Endothelial cell of umbilical vein (primary cell): ENCODE data around the gene ZNF813. TPM values are rescaled to one million over a fixed set of nuclear protein-coding genes. Genes with fewer than 3 reads are reported as not detected.

ENCODE experiments used
- BruUV-seq: library from RNA; stranded (reverse); fragments of 400-500 nt; replicated peaks from 2 replicates; lab custom pipeline; 2021; lab: Mats Ljungman, UMichigan
- CTCF ChIA-PET: fragments of 300-600, 350-600 bp; sonication (Branson Sonifier 250); formaldehyde crosslinking; loops from one replicate; lab custom pipeline; 2021; ENCODE audit warnings: antibody characterized with exemption, inconsistent platforms; lab: Charles Lee
- POLR2A ChIA-PET: fragments of 300-600, 350-600 bp; sonication (Branson Sonifier 250); formaldehyde crosslinking; loops from one replicate; lab custom pipeline; 2021; ENCODE audit warnings: antibody characterized with exemption, inconsistent platforms; lab: Charles Lee
- DNase-seq: peaks from one replicate; pipeline ENCODE4 v3.0.0-alpha.2; 2011; ENCODE audit warnings: low read depth, low spot score
- FAIRE-seq: peaks from 2 replicates; lab custom pipeline; 2011; peaks lifted over from hg19 to GRCh38; lab: Jason Lieb, UNC
- H2AFZ ChIP-seq: 2 replicates; pipeline ENCODE4 v1.6.0; 2012; ENCODE audit warnings: low read depth, low read length, control low read depth, inconsistent platforms
- H3K27ac ChIP-seq: 2 replicates; pipeline ENCODE4 v1.5.1; 2011; ENCODE audit warnings: low read depth, mild to moderate bottlenecking, control low read depth, low read length, moderate library complexity; ENCODE audit not compliant: insufficient read depth
- H3K27me3 ChIP-seq, 2 experiments: 2 replicates each; pipeline versions ENCODE4 v1.6.0 to v1.6.1; 2011; ENCODE audit warnings: low read length in 2 of 2, mixed read lengths in 1 of 2; ENCODE audit not compliant: control insufficient read depth in 2 of 2, insufficient read depth in 2 of 2
- H3K36me3 ChIP-seq, 2 experiments: 2 replicates in 1 of 2; 3 replicates in 1 of 2; pipeline ENCODE4 v1.5.1; 2011; ENCODE audit warnings: low read length in 2 of 2, mild to moderate bottlenecking in 1 of 2, moderate library complexity in 1 of 2; ENCODE audit not compliant: control insufficient read depth in 2 of 2, insufficient read depth in 2 of 2; ENCODE audit errors: extremely low read depth in 1 of 2
- H3K4me1 ChIP-seq: 3 replicates; pipeline ENCODE4 v1.5.1; 2011; ENCODE audit warnings: mild to moderate bottlenecking, low read length; ENCODE audit not compliant: control insufficient read depth, insufficient read depth; ENCODE audit errors: extremely low read depth
- H3K4me2 ChIP-seq: 2 replicates; pipeline ENCODE4 v1.6.1; 2011; ENCODE audit warnings: low read length, control low read depth, mixed read lengths; ENCODE audit not compliant: insufficient read depth
- H3K4me3 ChIP-seq, 3 experiments: fragments of 200-600 bp in 1 of 3; sonication (generic), shearing (Covaris generic) in 1 of 3; replicated peaks in 1 of 3; 2 replicates each; pipeline ENCODE4 v1.5.1; 2011 to 2016; ENCODE audit warnings: control low read depth in 3 of 3, low read length in 3 of 3, mild to moderate bottlenecking in 2 of 3, inconsistent platforms in 1 of 3, low read depth in 1 of 3, moderate library complexity in 1 of 3; ENCODE audit not compliant: insufficient read depth in 1 of 3
- H3K79me2 ChIP-seq: 2 replicates; pipeline ENCODE4 v1.6.0; 2012; ENCODE audit warnings: low read length, inconsistent platforms; ENCODE audit not compliant: control insufficient read depth, insufficient read depth
- H3K9ac ChIP-seq: replicated peaks from 2 replicates; pipeline ENCODE3; 2011; ENCODE audit warnings: low read length, control low read depth; ENCODE audit not compliant: insufficient read depth; ENCODE audit errors: extremely low read depth
- H3K9me1 ChIP-seq: replicated peaks from 3 replicates; pipeline ENCODE4 v1.6.0; 2011; ENCODE audit warnings: mild to moderate bottlenecking, low read length; ENCODE audit not compliant: control insufficient read depth, insufficient read depth; ENCODE audit errors: extremely low read depth
- H3K9me3 ChIP-seq: replicated peaks from 2 replicates; pipeline ENCODE4 v1.5.1; 2012; ENCODE audit warnings: low read length, inconsistent platforms; ENCODE audit not compliant: control insufficient read depth, insufficient read depth
- H4K20me1 ChIP-seq: replicated peaks from 2 replicates; pipeline ENCODE3; 2011; ENCODE audit warnings: mild to moderate bottlenecking, low read length; ENCODE audit not compliant: control insufficient read depth, insufficient read depth; ENCODE audit errors: extremely low read depth
- EZH2 ChIP-seq: IDR thresholded peaks from 2 replicates; pipeline ENCODE4 v1.6.1; 2012; ENCODE audit warnings: borderline replicate concordance, low read depth, mild to moderate bottlenecking, moderate library complexity, low read length, inconsistent platforms; ENCODE audit not compliant: severe bottlenecking
- FOS ChIP-seq: IDR thresholded peaks from 2 replicates; pipeline ENCODE4 v1.6.1; 2011; ENCODE audit warnings: mild to moderate bottlenecking, low read length, moderate library complexity, borderline replicate concordance; ENCODE audit not compliant: insufficient read depth
- GATA2 ChIP-seq: IDR thresholded peaks from 2 replicates; pipeline ENCODE4 v1.7.0; 2011; ENCODE audit warnings: low read depth, mild to moderate bottlenecking, moderate library complexity, mixed read lengths, low read length; ENCODE audit not compliant: insufficient read length, insufficient read depth
- JUN ChIP-seq: IDR thresholded peaks from 2 replicates; pipeline ENCODE4 v1.6.1; 2011; ENCODE audit warnings: borderline replicate concordance, low read depth; ENCODE audit not compliant: insufficient read length, insufficient read depth
- MYC ChIP-seq: IDR thresholded peaks from one replicate; pipeline ENCODE4 v1.6.1; 2011; ENCODE audit warnings: mild to moderate bottlenecking, low read depth, low read length
- POLR2A ChIP-seq: IDR thresholded peaks from 2 replicates; pipeline ENCODE4 v1.6.1; 2012; ENCODE audit warnings: low read depth, mild to moderate bottlenecking, control low read depth, low read length
- POLR2AphosphoS5 ChIP-seq: IDR thresholded peaks from 2 replicates; pipeline ENCODE4 v1.6.1; 2012; ENCODE audit warnings: low read depth, mild to moderate bottlenecking, control low read depth, low read length, moderate library complexity; ENCODE audit not compliant: insufficient read depth
- dilution Hi-C: fragments of 300-500 bp; cut with MboI; formaldehyde crosslinking; loops from one replicate; pipeline ENCODE4 v1.15.0; 2019; ENCODE audit warnings: low sequenced_read_pairs; ENCODE audit not compliant: extremely low pct_ligation_motif_present
- intact Hi-C: fragments of 100-400 bp; cut with micrococcal nuclease; formaldehyde crosslinking; loops from one replicate; pipeline ENCODE4 v1.10.0; 2022
- polyA plus RNA-seq, 4 experiments: library from polyadenylated mRNA; depleted of rRNA in 3 of 4; stranded (reverse) in 3 of 4; unstranded in 1 of 4; fragments of >200 nt; gene quantifications; 2 replicates each; pipeline versions ENCODE4 v1.2.1 to v1.2.3, GENCODE V29; 2011 to 2012; ENCODE audit warnings: missing spikeins in 1 of 4
- total RNA-seq: library from RNA; stranded (reverse); gene quantifications from 2 replicates; pipeline ENCODE4 v1.2.3, GENCODE V29; 2021
- TF ChIP-seq, protein P1 (sequence below): IDR thresholded peaks from 2 replicates; pipeline ENCODE4 v1.6.1; 2011; ENCODE audit not compliant: insufficient read depth, insufficient read length
- TF ChIP-seq, protein P2 (sequence below), 2 donors: IDR thresholded peaks; 1 replicate in 1 of 2; 2 replicates in 1 of 2; pipeline ENCODE4 v1.5.1; 2011; ENCODE audit warnings: low read length in 2 of 2, mild to moderate bottlenecking in 2 of 2, moderate library complexity in 2 of 2, control low read depth in 1 of 2, inconsistent platforms in 1 of 2, low read depth in 1 of 2; ENCODE audit not compliant: insufficient read depth in 1 of 2; ENCODE audit errors: extremely low read depth in 1 of 2

ZNF813 gene
- total and polyA plus RNA-seq, 2 donors (not counting 3 experiments of a cell fraction or from before 2014, with no cell fraction given): 0.47 to 2.3 TPM

GRCh38 chr19:53462861-53463260 is 4.7 kb upstream of the ZNF813 start:
- BruUV-seq: no TSS peak
- H3K79me2 ChIP-seq: no peaks in the 10 kb centered on the region
- H3K9me3 ChIP-seq: no peaks in the 10 kb centered on the region
- H4K20me1 ChIP-seq: no peaks in the 10 kb centered on the region
- intact Hi-C loops: no loop called here
- DNase-seq: no peak
- no peaks in the 10 kb centered on the region for H3K4me1 ChIP-seq
- no peaks in the 10 kb centered on the region for H3K27me3 ChIP-seq
- TF ChIP-seq, protein P1, sequence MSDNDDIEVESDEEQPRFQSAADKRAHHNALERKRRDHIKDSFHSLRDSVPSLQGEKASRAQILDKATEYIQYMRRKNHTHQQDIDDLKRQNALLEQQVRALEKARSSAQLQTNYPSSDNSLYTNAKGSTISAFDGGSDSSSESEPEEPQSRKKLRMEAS: no peak
- no peak for TF ChIP-seq JUN
- TF ChIP-seq EZH2: no peak
- no peak for TF ChIP-seq POLR2A
- no peak for TF ChIP-seq GATA2
- TF ChIP-seq, protein P2, sequence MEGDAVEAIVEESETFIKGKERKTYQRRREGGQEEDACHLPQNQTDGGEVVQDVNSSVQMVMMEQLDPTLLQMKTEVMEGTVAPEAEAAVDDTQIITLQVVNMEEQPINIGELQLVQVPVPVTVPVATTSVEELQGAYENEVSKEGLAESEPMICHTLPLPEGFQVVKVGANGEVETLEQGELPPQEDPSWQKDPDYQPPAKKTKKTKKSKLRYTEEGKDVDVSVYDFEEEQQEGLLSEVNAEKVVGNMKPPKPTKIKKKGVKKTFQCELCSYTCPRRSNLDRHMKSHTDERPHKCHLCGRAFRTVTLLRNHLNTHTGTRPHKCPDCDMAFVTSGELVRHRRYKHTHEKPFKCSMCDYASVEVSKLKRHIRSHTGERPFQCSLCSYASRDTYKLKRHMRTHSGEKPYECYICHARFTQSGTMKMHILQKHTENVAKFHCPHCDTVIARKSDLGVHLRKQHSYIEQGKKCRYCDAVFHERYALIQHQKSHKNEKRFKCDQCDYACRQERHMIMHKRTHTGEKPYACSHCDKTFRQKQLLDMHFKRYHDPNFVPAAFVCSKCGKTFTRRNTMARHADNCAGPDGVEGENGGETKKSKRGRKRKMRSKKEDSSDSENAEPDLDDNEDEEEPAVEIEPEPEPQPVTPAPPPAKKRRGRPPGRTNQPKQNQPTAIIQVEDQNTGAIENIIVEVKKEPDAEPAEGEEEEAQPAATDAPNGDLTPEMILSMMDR (IDR thresholded peaks at IDR 0.05; ENCODE audit: extremely low read depth in 1 of 2, insufficient read depth in 1 of 2, low read depth in 1 of 2, low read length in 2 of 2): no peak
- no peak for TF ChIP-seq FOS
- TF ChIP-seq MYC: no peak
- no peak for TF ChIP-seq POLR2AphosphoS5
- FAIRE-seq: no peak
- no peak overlapping the region for H3K4me2 ChIP-seq
- ChIA-PET POLR2A (no interaction called here), CTCF (interaction anchor here (2.4 kb wide), 1 partner anchor 38 kb away, joined by 5 read pairs; no protein-coding TSS in a partner anchor)
- no peak overlapping the region for H3K27ac ChIP-seq
- H3K9ac ChIP-seq: no peak overlapping the region
- dilution Hi-C loops: no loop called here
- H3K4me3 ChIP-seq: no peak overlapping the region
- H3K36me3 ChIP-seq: no peaks in the 10 kb centered on the region
- H2AFZ ChIP-seq: no peak overlapping the region
- no peaks in the 10 kb centered on the region for H3K9me1 ChIP-seq
